NCI-H524 treated with DMSO at 0.1 percent for 48 hours (cell line): ENCODE results near the gene CHML.

Source experiments
- DNase-seq: peaks from one replicate; lab custom pipeline; 2025; lab: John Stamatoyannopoulos, UW

The CHML gene

GRCh38 chr1:241617426-241617825 lies 22.7 kb downstream of the CHML start:
- no peak for DNase-seq

GRCh38 chr1:241615043-241615974 lies 24.9 kb downstream of the CHML start:
- DNase-seq, result no peak

- DNase-seq, result no peak
Measured at GRCh38 chr1:241614572-241614971, 25.6 kb downstream of the CHML start.

- DNase-seq, result no peak
Measured at GRCh38 chr1:241614144-241614543, 26.0 kb downstream of the CHML start.

- DNase-seq, result no peak
Measured at GRCh38 chr1:241612533-241613477, 27.4 kb downstream of the CHML start.

GRCh38 chr1:241611736-241612135 lies 28.4 kb downstream of the CHML start:
- DNase-seq, result no peak

GRCh38 chr1:241611063-241611462 lies 29.1 kb downstream of the CHML start:
- DNase-seq, result peak; percentile 8

- DNase-seq, result no peak
Measured at GRCh38 chr1:241610056-241610815, 29.9 kb downstream of the CHML start.

- no peak for DNase-seq
Measured at GRCh38 chr1:241608379-241609033, 31.7 kb downstream of the CHML start.

GRCh38 chr1:241607497-241607896 lies 32.7 kb downstream of the CHML start:
- DNase-seq, result no peak

- no peak for DNase-seq
Measured at GRCh38 chr1:241606544-241606943, 33.6 kb downstream of the CHML start.

GRCh38 chr1:241605146-241605805 lies 34.9 kb downstream of the CHML start:
- DNase-seq, result no peak

GRCh38 chr1:241603731-241604245 lies 36.4 kb downstream of the CHML start:
- no peak for DNase-seq

- no peak for DNase-seq
Measured at GRCh38 chr1:241600496-241600901, 39.7 kb downstream of the CHML start.

- no peak for DNase-seq
Measured at GRCh38 chr1:241598249-241598648, 41.9 kb downstream of the CHML start.

GRCh38 chr1:241596633-241597032 lies 43.5 kb downstream of the CHML start:
- DNase-seq, result no peak

- no peak for DNase-seq
Measured at GRCh38 chr1:241593186-241593585, 47.0 kb downstream of the CHML start.

- DNase-seq, result no peak
Measured at GRCh38 chr1:241592273-241592958, 47.8 kb downstream of the CHML start.

- no peak for DNase-seq
Measured at GRCh38 chr1:241591736-241592135, 48.4 kb downstream of the CHML start.

GRCh38 chr1:241591317-241591716 lies 48.9 kb downstream of the CHML start:
- no peak for DNase-seq
